HG03025 (cell line): Measurements from ENCODE around the gene RALGPS1.

Experiments
- ATAC-seq: cut with Tn5 transposase; IDR thresholded peaks from one replicate; pipeline ENCODE4 v1.9.1; 2021; ENCODE audit warnings: mild to moderate bottlenecking, moderate library complexity; ENCODE audit not compliant: unreplicated experiment, low FRiP score

RALGPS1 gene

DNA sequence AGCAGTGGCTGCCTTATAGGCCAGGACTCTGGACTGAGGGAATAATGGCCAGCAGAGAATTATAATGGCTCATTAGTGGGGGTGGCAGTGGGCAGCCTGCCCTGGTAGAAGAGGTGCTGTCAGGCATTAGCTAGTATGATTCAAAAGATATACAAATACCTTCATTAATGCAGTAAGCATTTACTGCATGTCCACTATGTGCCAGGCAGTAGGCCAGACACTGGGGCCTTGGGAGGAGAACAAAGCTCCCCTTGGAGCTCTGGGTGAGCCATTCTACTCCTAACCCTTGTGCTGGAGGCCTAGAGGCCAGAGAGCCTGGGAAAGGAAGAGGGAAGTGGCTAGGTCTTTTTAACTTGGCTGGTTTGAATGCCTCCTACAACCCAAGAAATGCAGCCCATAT lies 348.0 kb downstream of the RALGPS1 start:
- ATAC-seq = no peak

DNA sequence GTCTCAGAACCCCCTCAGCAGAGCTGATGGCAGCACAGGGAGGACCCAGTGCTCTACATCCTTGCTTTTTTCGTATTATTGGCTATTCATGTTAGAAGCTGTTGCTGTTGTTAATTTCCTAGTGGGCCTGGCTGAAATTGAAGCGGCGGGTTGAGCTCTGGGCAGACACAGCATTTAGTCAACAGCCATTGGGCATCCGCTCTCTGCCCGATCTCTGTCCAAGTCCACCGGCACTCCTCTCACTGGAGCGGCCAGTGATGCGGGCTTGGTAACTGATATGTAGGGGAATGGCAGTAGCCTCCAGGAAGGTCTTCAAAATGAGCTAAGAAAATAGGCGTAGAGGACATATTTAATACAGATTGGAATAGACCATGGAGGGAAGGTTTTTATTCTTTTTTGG lies 348.7 kb downstream of the RALGPS1 start:
- ATAC-seq = no peak

DNA sequence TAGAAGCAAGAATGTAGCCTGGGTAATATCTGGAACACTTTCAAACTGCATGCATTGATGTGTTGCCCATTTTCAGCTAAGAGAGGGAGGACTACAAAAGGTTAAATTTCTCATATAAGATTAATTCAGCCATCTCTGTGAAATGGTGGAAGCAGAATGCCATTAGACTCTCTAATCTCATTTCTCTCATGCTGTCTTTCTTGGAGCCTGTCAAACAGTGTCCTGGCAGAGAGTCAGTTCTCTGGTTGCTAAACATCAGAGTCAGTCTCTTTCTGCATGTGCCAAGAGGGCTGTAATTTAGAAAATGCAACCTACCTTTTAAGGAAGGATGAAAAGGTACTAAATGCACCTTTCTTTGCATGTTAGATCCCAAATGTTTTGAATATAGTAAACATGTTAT lies 349.1 kb downstream of the RALGPS1 start:
- no peak for ATAC-seq

GRCh38 chr9:127264462-127265219 lies 350.1 kb downstream of the RALGPS1 start, which contains the start of gene GARNL3:
TSS of gene GARNL3 (plus strand) at chr9:127264774. CDS start at chr9:127264878, 104 bp downstream.
- ATAC-seq = no peak

- ATAC-seq = no peak
These were observed 353.4 kb downstream of the RALGPS1 start for GRCh38 chr9:127267793-127268525.

DNA sequence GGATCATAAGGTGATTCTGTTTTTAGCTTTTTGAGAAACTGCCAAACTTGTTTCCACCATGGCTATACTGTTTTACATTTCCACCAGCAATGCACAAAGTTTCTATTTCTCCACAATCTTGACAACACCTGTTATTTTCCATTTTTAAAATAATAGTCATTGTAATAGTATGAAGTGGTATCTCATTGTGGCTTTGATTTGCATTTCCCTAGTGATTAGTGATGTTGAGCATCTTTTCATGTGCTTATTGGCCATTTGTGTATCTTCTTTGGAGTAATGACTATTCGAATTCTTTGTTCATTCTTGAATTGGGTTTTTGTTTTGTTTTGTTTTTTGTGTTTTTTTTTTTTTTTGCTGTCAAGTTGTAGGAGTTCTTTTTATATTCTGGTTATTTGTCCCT lies 354.9 kb downstream of the RALGPS1 start:
- no peak for ATAC-seq
